Mammary epithelial cell (primary cell): Measurements from ENCODE around the gene ACAA1.

Experiments
- EZH2 ChIP-seq: IDR thresholded peaks from 2 replicates; pipeline ENCODE4 v1.6.1; 2012; ENCODE audit warnings: low read length, inconsistent platforms, borderline replicate concordance
- TF ChIP-seq, protein P1 (sequence below), 2 donors: IDR thresholded peaks in 1 of 2; conservative IDR thresholded peaks in 1 of 2; 2 replicates each; pipeline ENCODE4 v1.5.1; 2011 to 2012; ENCODE audit warnings: inconsistent platforms in 2 of 2, low read length in 2 of 2, mild to moderate bottlenecking in 2 of 2, control low read depth in 1 of 2, low read depth in 1 of 2; ENCODE audit not compliant: insufficient read depth in 1 of 2; ENCODE audit errors: extremely low read depth in 1 of 2

DNA sequence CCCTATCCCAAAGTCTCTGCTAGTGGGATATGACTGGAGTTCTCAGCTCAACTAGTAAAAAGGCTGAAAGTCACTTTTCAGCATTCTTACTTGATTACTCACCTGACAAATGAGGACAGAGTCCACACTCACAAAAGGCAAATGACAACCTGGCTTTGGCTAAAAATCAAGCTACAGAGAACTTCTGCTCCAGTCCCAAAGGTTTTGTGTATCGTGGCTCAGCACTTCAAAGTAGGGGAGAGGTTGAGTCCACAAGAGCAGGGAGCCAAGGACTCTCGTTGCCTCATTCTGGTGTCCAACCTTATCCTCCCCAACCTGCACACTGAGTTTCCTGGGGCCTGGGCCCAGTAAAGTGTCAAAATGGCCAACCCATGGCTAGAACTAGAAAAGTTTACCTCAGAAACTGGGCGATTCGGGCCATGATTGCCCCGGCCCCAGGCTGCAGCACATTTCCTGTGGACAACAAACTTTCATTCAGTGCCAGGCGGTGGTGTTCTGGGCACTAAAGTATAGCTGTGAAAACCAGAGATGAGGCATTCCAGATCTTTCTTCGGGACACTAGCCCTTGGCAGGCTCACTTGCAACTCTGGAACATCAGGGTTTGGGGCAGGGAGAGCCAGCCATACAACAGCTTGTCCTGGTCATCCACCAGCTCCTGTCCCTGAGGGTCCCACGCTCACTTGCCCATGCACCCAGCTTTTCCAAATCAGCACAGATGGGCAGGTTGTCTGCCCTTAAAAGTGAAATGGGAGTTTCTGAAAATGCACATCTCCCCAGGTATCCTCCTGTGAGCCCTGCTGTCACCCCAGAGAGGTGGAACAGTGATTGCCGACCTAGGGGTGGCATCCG lies 3.1 kb downstream of the ACAA1 start:
- TF ChIP-seq, protein P1, sequence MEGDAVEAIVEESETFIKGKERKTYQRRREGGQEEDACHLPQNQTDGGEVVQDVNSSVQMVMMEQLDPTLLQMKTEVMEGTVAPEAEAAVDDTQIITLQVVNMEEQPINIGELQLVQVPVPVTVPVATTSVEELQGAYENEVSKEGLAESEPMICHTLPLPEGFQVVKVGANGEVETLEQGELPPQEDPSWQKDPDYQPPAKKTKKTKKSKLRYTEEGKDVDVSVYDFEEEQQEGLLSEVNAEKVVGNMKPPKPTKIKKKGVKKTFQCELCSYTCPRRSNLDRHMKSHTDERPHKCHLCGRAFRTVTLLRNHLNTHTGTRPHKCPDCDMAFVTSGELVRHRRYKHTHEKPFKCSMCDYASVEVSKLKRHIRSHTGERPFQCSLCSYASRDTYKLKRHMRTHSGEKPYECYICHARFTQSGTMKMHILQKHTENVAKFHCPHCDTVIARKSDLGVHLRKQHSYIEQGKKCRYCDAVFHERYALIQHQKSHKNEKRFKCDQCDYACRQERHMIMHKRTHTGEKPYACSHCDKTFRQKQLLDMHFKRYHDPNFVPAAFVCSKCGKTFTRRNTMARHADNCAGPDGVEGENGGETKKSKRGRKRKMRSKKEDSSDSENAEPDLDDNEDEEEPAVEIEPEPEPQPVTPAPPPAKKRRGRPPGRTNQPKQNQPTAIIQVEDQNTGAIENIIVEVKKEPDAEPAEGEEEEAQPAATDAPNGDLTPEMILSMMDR (conservative IDR thresholded peaks at IDR 0.05 in 1 of 2, IDR thresholded peaks at IDR 0.05 in 1 of 2; ENCODE audit: extremely low read depth in 1 of 2, insufficient read depth in 1 of 2, low read depth in 1 of 2, low read length in 2 of 2) = no peak
- no peak for TF ChIP-seq EZH2
